CD14-positive monocyte (primary cell): ENCODE data around the gene SLC12A7. TPM values are rescaled to one million over a fixed set of nuclear protein-coding genes. Genes with fewer than 3 reads are reported as not detected.

ENCODE experiments used
- DNase-seq, 3 donors: peaks; one replicate each; pipeline ENCODE4 v3.0.0-alpha.2; 2011 to 2022
- H2AFZ ChIP-seq: 2 replicates; pipeline ENCODE4 v1.6.0; 2012; ENCODE audit warnings: mild to moderate bottlenecking, low read depth, low read length, inconsistent platforms; ENCODE audit not compliant: insufficient read depth, poor library complexity, severe bottlenecking
- H3K27ac ChIP-seq, 2 donors: 1 replicate in 1 of 2; 2 replicates in 1 of 2; pipeline ENCODE4 v1.5.1; 2012 to 2013; ENCODE audit warnings: low read length in 2 of 2, control low read depth in 1 of 2, inconsistent platforms in 1 of 2, low read depth in 1 of 2, mild to moderate bottlenecking in 1 of 2
- H3K27me3 ChIP-seq, 2 donors: one replicate each; pipeline versions ENCODE4 v1.6.0 to v1.6.1; 2011 to 2013; ENCODE audit warnings: low read length in 2 of 2; ENCODE audit not compliant: control insufficient read depth in 2 of 2, insufficient read depth in 2 of 2
- H3K36me3 ChIP-seq, 2 donors: replicated peaks in 1 of 2; 1 replicate in 1 of 2; 2 replicates in 1 of 2; pipeline versions ENCODE4 v1.5.1 to v1.6.1; 2012 to 2013; ENCODE audit warnings: low read length in 2 of 2, control low read depth in 1 of 2, inconsistent platforms in 1 of 2, mild to moderate bottlenecking in 1 of 2; ENCODE audit not compliant: insufficient read depth in 2 of 2, control insufficient read depth in 1 of 2
- H3K4me1 ChIP-seq, 2 donors: 1 replicate in 1 of 2; 2 replicates in 1 of 2; pipeline versions ENCODE4 v1.5.1 to v1.6.1; 2012 to 2013; ENCODE audit warnings: low read length in 2 of 2, control low read depth in 1 of 2, inconsistent platforms in 1 of 2, mild to moderate bottlenecking in 1 of 2, moderate library complexity in 1 of 2; ENCODE audit not compliant: insufficient read depth in 2 of 2, control insufficient read depth in 1 of 2
- H3K4me2 ChIP-seq: replicated peaks from 2 replicates; pipeline ENCODE3; 2012; ENCODE audit warnings: low read length, moderate library complexity, mild to moderate bottlenecking; ENCODE audit not compliant: poor library complexity, severe bottlenecking; ENCODE audit errors: extremely low read depth
- H3K4me3 ChIP-seq, 3 experiments: fragments of 200-600 bp in 1 of 3; sonication (generic) in 1 of 3; replicated peaks in 1 of 3; 1 replicate in 2 of 3; 2 replicates in 1 of 3; pipeline ENCODE4 v1.5.1; 2011 to 2013; ENCODE audit warnings: low read length in 3 of 3, mild to moderate bottlenecking in 3 of 3, control low read depth in 2 of 3, low read depth in 2 of 3, inconsistent platforms in 1 of 3, moderate library complexity in 1 of 3
- H3K79me2 ChIP-seq: 2 replicates; pipeline ENCODE4 v1.6.0; 2012; ENCODE audit warnings: mild to moderate bottlenecking, control low read depth, inconsistent platforms, low read length, moderate library complexity; ENCODE audit not compliant: insufficient read depth
- H3K9ac ChIP-seq: 2 replicates; pipeline ENCODE4 v1.6.0; 2017; ENCODE audit warnings: low read length, mild to moderate bottlenecking; ENCODE audit not compliant: insufficient read depth, poor library complexity, severe bottlenecking
- H3K9me3 ChIP-seq, 2 donors: replicated peaks in 1 of 2; 1 replicate in 1 of 2; 2 replicates in 1 of 2; pipeline versions ENCODE4 v1.5.1 to v1.6.1; 2012 to 2013; ENCODE audit warnings: low read length in 2 of 2, control low read depth in 1 of 2; ENCODE audit not compliant: control insufficient read depth in 1 of 2, insufficient read depth in 1 of 2
- H4K20me1 ChIP-seq: 2 replicates; pipeline ENCODE4 v1.6.0; 2012; ENCODE audit warnings: mild to moderate bottlenecking, low read length, control low read depth, moderate library complexity; ENCODE audit not compliant: insufficient read depth
- H3K27ac Mint-ChIP-seq, 7 donors: one replicate each; pipeline ENCODE4 v1.8.0; 2020; ENCODE audit warnings: mild to moderate bottlenecking in 7 of 7, mixed read lengths in 7 of 7, moderate library complexity in 6 of 7, inconsistent platforms in 2 of 7
- H3K27me3 Mint-ChIP-seq, 3 donors: one replicate each; pipeline ENCODE4 v1.8.0; 2021 to 2022; ENCODE audit warnings: low read depth in 3 of 3, mild to moderate bottlenecking in 3 of 3, mixed read lengths in 3 of 3, moderate library complexity in 3 of 3, inconsistent platforms in 1 of 3
- H3K36me3 Mint-ChIP-seq, 2 donors: one replicate each; pipeline ENCODE4 v1.8.0; 2020; ENCODE audit warnings: mixed read lengths in 2 of 2, inconsistent platforms in 1 of 2, mild to moderate bottlenecking in 1 of 2
- H3K4me1 Mint-ChIP-seq: one replicate; pipeline ENCODE4 v1.8.0; 2020; ENCODE audit warnings: mild to moderate bottlenecking, mixed read lengths
- H3K4me3 Mint-ChIP-seq, 2 donors: one replicate each; pipeline ENCODE4 v1.8.0; 2020; ENCODE audit warnings: mild to moderate bottlenecking in 2 of 2, mixed read lengths in 2 of 2, moderate library complexity in 1 of 2
- H3K9me3 Mint-ChIP-seq, 7 donors: one replicate each; pipeline ENCODE4 v1.8.0; 2020 to 2022; ENCODE audit warnings: mixed read lengths in 7 of 7, mild to moderate bottlenecking in 6 of 7, moderate library complexity in 6 of 7, inconsistent platforms in 2 of 7
- CTCF ChIP-seq: fragments of 200-600 bp; IDR thresholded peaks from one replicate; pipeline ENCODE4 v1.8.0; 2022; ENCODE audit warnings: antibody characterized with exemption, mild to moderate bottlenecking
- WGBS: methylation state at CpG from one replicate; pipeline ENCODE4 v1.1.5; 2013; ENCODE audit warnings: missing lambda C conversion rate; ENCODE audit not compliant: insufficient coverage; 5-methylcytosine and 5-hydroxymethylcytosine counted together
- intact Hi-C, 2 donors: fragments of 100-400 bp; cut with micrococcal nuclease; formaldehyde crosslinking; loops; one replicate each; pipeline versions ENCODE4 v1.15.0 to v1.15.1; 2023
- polyA plus RNA-seq, 3 donors: library from polyadenylated mRNA; depleted of rRNA in 1 of 3; unstranded in 2 of 3; stranded (reverse) in 1 of 3; fragments of 300-500 nt in 2 of 3; fragments of >200 nt in 1 of 3; fragmentation: Illumina TruSeq in 2 of 3; gene quantifications; 1 replicate in 2 of 3; 2 replicates in 1 of 3; pipeline ENCODE4 v1.2.3, GENCODE V29; 2012 to 2021

The SLC12A7 gene
- polyA plus RNA-seq, 3 donors = 8.2 to 31.2 (median 12.5) TPM

- H3K9me3 ChIP-seq = no peaks in the 10 kb centered on the region
- no peaks in the 10 kb centered on the region for H3K36me3 ChIP-seq
- H4K20me1 ChIP-seq = no peaks in the 10 kb centered on the region
- no peak overlapping the region for H3K9ac ChIP-seq
- Mint-ChIP-seq H3K9me3 (peaks cover 0 to 6% (median 3%) of the 10 kb centered on the region in 7 donors), H3K4me1 (no peaks in the 10 kb centered on the region), H3K27ac (no peak overlapping the region), H3K36me3 (no peaks in the 10 kb centered on the region), H3K4me3 (no peak overlapping the region), H3K27me3 (peaks cover 17 to 35% (median 24%) of the 10 kb centered on the region in 3 donors)
- H3K4me3 ChIP-seq = no peak overlapping the region
- H3K27me3 ChIP-seq = peaks cover 0 to 20% of the 10 kb centered on the region in 2 donors
- WGBS = 92% methylated on average over 19 of the region's 19 CpGs
- no peak overlapping the region for H3K4me2 ChIP-seq
- H3K79me2 ChIP-seq = no peaks in the 10 kb centered on the region
- TF ChIP-seq CTCF = no peak
- no peak overlapping the region for H2AFZ ChIP-seq
- intact Hi-C loops = no loop called here
- H3K27ac ChIP-seq = no peak overlapping the region
- no peak for DNase-seq
- no peaks in the 10 kb centered on the region for H3K4me1 ChIP-seq
These were observed 98.5 kb downstream of the SLC12A7 start for GRCh38 chr5:1013238-1013947.

DNA sequence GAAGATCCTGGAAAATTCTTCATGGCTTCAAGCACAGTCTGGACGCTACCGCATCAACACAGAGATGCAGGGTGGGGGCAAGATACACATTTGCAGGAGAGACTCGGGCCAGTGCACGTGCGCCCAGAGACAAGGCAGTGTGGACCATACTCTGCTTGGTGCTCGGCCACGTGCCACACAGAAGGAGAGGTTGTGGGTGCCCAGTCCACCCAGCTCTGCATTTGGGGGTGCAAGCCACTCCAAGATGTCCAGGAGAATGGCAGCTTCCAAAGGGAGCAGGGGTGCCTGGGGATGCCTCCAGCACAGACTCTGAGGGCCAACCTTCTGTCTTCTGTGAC is 99.0 kb downstream of the SLC12A7 start:
- no peak for TF ChIP-seq CTCF
- intact Hi-C loops = no loop called here
- Histone ChIP-seq H3K27me3 (peaks cover 0 to 26% of the 10 kb centered on the region in 2 donors), H3K4me2 (no peak overlapping the region), H2AFZ (no peak overlapping the region), H3K36me3 (no peaks in the 10 kb centered on the region), H3K79me2 (no peaks in the 10 kb centered on the region), H3K9ac (no peak overlapping the region), H3K27ac (no peak overlapping the region), H4K20me1 (no peaks in the 10 kb centered on the region), H3K9me3 (no peaks in the 10 kb centered on the region), H3K4me3 (no peak overlapping the region), H3K4me1 (no peaks in the 10 kb centered on the region)
- Mint-ChIP-seq H3K27ac (no peak overlapping the region), H3K9me3 (peaks cover 0 to 6% (median 3%) of the 10 kb centered on the region in 7 donors), H3K4me1 (no peaks in the 10 kb centered on the region), H3K27me3 (peaks cover 23 to 40% (median 30%) of the 10 kb centered on the region in 3 donors), H3K36me3 (no peaks in the 10 kb centered on the region), H3K4me3 (no peak overlapping the region)
- DNase-seq = no peak
- WGBS = 96% methylated on average over 7 of the region's 7 CpGs
